SK-N-SH treated with all-trans-retinoic acid at 6 μM for 48 hours (cell line): ENCODE measurements around the gene HAP1.

Source experiments
- ATAC-seq: fragments of 200-7000 bp; cut with Tn5 transposase; 3 replicates; pipeline ENCODE4 v1.9.1; 2020; ENCODE audit warnings: mild to moderate bottlenecking, moderate library complexity
- ARNTL ChIP-seq: fragments of 450-650 bp; formaldehyde crosslinking; IDR thresholded peaks from 2 replicates; pipeline ENCODE4 v1.5.0; 2020; ENCODE audit warnings: low read depth, mild to moderate bottlenecking, moderate library complexity, borderline replicate concordance
- CSDC2 ChIP-seq: fragments of 250-450 bp; sonication (Bioruptor Pico); IDR thresholded peaks from 2 replicates; pipeline ENCODE4 v1.5.0; 2020; ENCODE audit warnings: mild to moderate bottlenecking, moderate library complexity
- CSRNP3 ChIP-seq: fragments of 250-450 bp; sonication (Bioruptor Pico); IDR thresholded peaks from 2 replicates; pipeline ENCODE4 v1.5.1; 2021; ENCODE audit warnings: mild to moderate bottlenecking, moderate library complexity
- ESRRG ChIP-seq: fragments of 250-450 bp; sonication (Bioruptor Pico); IDR thresholded peaks from 2 replicates; pipeline ENCODE4 v1.6.1; 2021; ENCODE audit warnings: mild to moderate bottlenecking
- GLIS3 ChIP-seq: fragments of 250-450 bp; sonication (Bioruptor Pico); IDR thresholded peaks from 2 replicates; pipeline ENCODE4 v1.5.0; 2020; ENCODE audit warnings: mild to moderate bottlenecking, moderate library complexity
- OSR1 ChIP-seq: fragments of 250-450 bp; sonication (Bioruptor Pico); IDR thresholded peaks from 2 replicates; pipeline ENCODE4 v1.8.0; 2022; ENCODE audit warnings: moderate library complexity, mild to moderate bottlenecking, inconsistent platforms
- PATZ1 ChIP-seq: fragments of 250-450 bp; sonication (Bioruptor Pico); IDR thresholded peaks from 2 replicates; pipeline ENCODE4 v1.8.0; 2020; ENCODE audit warnings: mild to moderate bottlenecking, moderate library complexity, borderline replicate concordance
- POU6F1 ChIP-seq: fragments of 250-450 bp; sonication (Bioruptor Pico); IDR thresholded peaks from 2 replicates; pipeline ENCODE4 v1.8.0; 2021; ENCODE audit warnings: low read depth, mild to moderate bottlenecking, moderate library complexity, borderline replicate concordance
- PPARA ChIP-seq: fragments of 250-450 bp; sonication (Bioruptor Pico); IDR thresholded peaks from 2 replicates; pipeline ENCODE4 v1.5.0; 2020; ENCODE audit warnings: mild to moderate bottlenecking, borderline replicate concordance
- RARB ChIP-seq: fragments of 250-450 bp; sonication (Bioruptor Pico); IDR thresholded peaks from 2 replicates; pipeline ENCODE4 v1.8.0; 2021; ENCODE audit warnings: mild to moderate bottlenecking, moderate library complexity
- SNAI2 ChIP-seq: fragments of 250-450 bp; sonication (Bioruptor Pico); IDR thresholded peaks from 2 replicates; pipeline ENCODE4 v1.5.0; 2020; ENCODE audit warnings: mild to moderate bottlenecking, moderate library complexity
- TCF4 ChIP-seq: fragments of 250-450 bp; sonication (Bioruptor Pico); IDR thresholded peaks from 2 replicates; pipeline ENCODE4 v1.8.0; 2021; ENCODE audit warnings: mild to moderate bottlenecking, moderate library complexity, borderline replicate concordance
- TOX ChIP-seq: fragments of 250-450 bp; sonication (Bioruptor Pico); IDR thresholded peaks from 2 replicates; pipeline ENCODE4 v1.8.0; 2021; ENCODE audit warnings: mild to moderate bottlenecking, moderate library complexity, borderline replicate concordance
- TSHZ2 ChIP-seq: fragments of 250-450 bp; sonication (Bioruptor Pico); IDR thresholded peaks from 2 replicates; pipeline ENCODE4 v1.5.0; 2020; ENCODE audit warnings: mild to moderate bottlenecking, moderate library complexity
- ZC3H10 ChIP-seq: fragments of 250-450 bp; sonication (Bioruptor Pico); IDR thresholded peaks from 2 replicates; pipeline ENCODE4 v1.5.1; 2021; ENCODE audit warnings: mild to moderate bottlenecking, moderate library complexity
- ZFP3 ChIP-seq: fragments of 250-450 bp; sonication (Bioruptor Pico); IDR thresholded peaks from 2 replicates; pipeline ENCODE4 v1.5.0; 2020; ENCODE audit warnings: mild to moderate bottlenecking, moderate library complexity
- ZFP30 ChIP-seq: fragments of 450-650 bp; formaldehyde crosslinking; IDR thresholded peaks from 2 replicates; pipeline ENCODE4 v1.5.0; 2022; ENCODE audit warnings: mild to moderate bottlenecking, moderate library complexity
- ZNF565 ChIP-seq: fragments of 450-650 bp; formaldehyde crosslinking; conservative IDR thresholded peaks from 2 replicates; pipeline ENCODE4 v1.5.0; 2020; ENCODE audit warnings: low read depth, mild to moderate bottlenecking, moderate library complexity
- ZNF70 ChIP-seq: fragments of 450-650 bp; formaldehyde crosslinking; IDR thresholded peaks from 2 replicates; pipeline ENCODE4 v1.5.0; 2020; ENCODE audit warnings: mild to moderate bottlenecking, moderate library complexity
- ZNF8 ChIP-seq: fragments of 450-650 bp; formaldehyde crosslinking; IDR thresholded peaks from 2 replicates; pipeline ENCODE4 v1.5.0; 2020; ENCODE audit warnings: mild to moderate bottlenecking, moderate library complexity

Gene HAP1

GRCh38 chr17:41758601-41759000, 24.2 kb upstream of the HAP1 start:
- ATAC-seq: no peak
- TF ChIP-seq ZFP30 (CRISPR knock-in tag) (no peak), TSHZ2 (CRISPR knock-in tag) (no peak), TOX (CRISPR knock-in tag) (no peak), ZNF565 (CRISPR knock-in tag) (no peak), TCF4 (no peak), PATZ1 (CRISPR knock-in tag) (no peak), GLIS3 (CRISPR knock-in tag) (no peak), ESRRG (CRISPR knock-in tag) (no peak), ZNF70 (CRISPR knock-in tag) (no peak), PPARA (CRISPR knock-in tag) (no peak), RARB (CRISPR knock-in tag) (no peak), OSR1 (CRISPR knock-in tag) (no peak), ZFP3 (CRISPR knock-in tag) (no peak), SNAI2 (CRISPR knock-in tag) (no peak), ZNF8 (no peak), ZC3H10 (CRISPR knock-in tag) (no peak), CSDC2 (CRISPR knock-in tag) (no peak), ARNTL (CRISPR knock-in tag) (no peak)
- TF ChIP-seq, all 23 proteins: peak for 0

- ATAC-seq: no peak
- TF ChIP-seq TSHZ2 (CRISPR knock-in tag): no peak
Observed at GRCh38 chr17:41754066-41754465, 19.6 kb upstream of the HAP1 start.

- no peak for TF ChIP-seq GLIS3 (CRISPR knock-in tag)
- TF ChIP-seq ZNF70 (CRISPR knock-in tag): no peak
- no peak for TF ChIP-seq CSRNP3 (CRISPR knock-in tag)
- no peak for TF ChIP-seq RARB (CRISPR knock-in tag)
- no peak for ATAC-seq
Observed at GRCh38 chr17:41751288-41751687, 16.8 kb upstream of the HAP1 start.

GRCh38 chr17:41750862-41751261, 16.4 kb upstream of the HAP1 start:
- ATAC-seq: no peak
- TF ChIP-seq POU6F1 (CRISPR knock-in tag) (no peak), TOX (CRISPR knock-in tag) (no peak), ZNF565 (CRISPR knock-in tag) (no peak), PATZ1 (CRISPR knock-in tag) (no peak), ZFP3 (CRISPR knock-in tag) (no peak), CSRNP3 (CRISPR knock-in tag) (no peak), ARNTL (CRISPR knock-in tag) (no peak), GLIS3 (CRISPR knock-in tag) (no peak), CSDC2 (CRISPR knock-in tag) (no peak), ESRRG (CRISPR knock-in tag) (no peak), ZNF8 (no peak), PPARA (CRISPR knock-in tag) (no peak), TCF4 (no peak), RARB (CRISPR knock-in tag) (no peak), ZNF70 (CRISPR knock-in tag) (no peak), ZC3H10 (CRISPR knock-in tag) (no peak)
